ENCODE measurements around the gene MACROD1.

DNA sequence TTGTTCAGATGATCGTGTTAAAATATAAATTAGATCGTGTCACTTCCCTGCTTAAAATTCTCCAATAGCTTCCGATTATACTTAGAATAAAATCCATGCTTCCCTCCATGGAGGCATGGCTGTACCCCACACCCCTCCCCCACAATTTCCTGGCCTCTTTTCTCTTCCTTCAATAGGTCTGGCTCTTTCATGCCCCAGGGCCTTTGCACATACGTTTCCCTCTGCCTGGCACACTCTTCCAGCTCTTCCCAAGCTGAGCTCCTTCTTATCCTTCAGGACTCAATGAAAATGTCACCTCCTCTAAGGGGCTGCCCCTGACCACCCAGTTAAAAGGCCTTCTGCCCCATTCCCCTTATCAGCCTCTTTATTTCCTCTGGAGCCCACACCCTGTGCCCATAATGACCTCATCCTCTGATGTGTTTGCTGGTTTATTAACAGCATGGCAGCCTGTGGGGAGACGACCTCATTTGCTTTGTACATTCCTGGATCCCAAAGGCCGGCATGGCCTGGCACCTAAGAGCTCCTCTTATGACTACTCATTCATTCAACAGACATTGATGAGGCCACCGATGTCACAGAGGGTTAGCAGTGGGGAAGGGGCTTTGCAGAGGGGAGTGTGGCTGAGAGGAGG, 139.2 kb downstream of the MACROD1 start:
- TF ChIP-seq, protein P1, sequence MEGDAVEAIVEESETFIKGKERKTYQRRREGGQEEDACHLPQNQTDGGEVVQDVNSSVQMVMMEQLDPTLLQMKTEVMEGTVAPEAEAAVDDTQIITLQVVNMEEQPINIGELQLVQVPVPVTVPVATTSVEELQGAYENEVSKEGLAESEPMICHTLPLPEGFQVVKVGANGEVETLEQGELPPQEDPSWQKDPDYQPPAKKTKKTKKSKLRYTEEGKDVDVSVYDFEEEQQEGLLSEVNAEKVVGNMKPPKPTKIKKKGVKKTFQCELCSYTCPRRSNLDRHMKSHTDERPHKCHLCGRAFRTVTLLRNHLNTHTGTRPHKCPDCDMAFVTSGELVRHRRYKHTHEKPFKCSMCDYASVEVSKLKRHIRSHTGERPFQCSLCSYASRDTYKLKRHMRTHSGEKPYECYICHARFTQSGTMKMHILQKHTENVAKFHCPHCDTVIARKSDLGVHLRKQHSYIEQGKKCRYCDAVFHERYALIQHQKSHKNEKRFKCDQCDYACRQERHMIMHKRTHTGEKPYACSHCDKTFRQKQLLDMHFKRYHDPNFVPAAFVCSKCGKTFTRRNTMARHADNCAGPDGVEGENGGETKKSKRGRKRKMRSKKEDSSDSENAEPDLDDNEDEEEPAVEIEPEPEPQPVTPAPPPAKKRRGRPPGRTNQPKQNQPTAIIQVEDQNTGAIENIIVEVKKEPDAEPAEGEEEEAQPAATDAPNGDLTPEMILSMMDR (IDR thresholded peaks at IDR 0.05), result no peak
- TF ChIP-seq ZFX (IDR thresholded peaks at IDR 0.05; ENCODE audit: borderline replicate concordance), result no peak
